DMS114 treated with DMSO at 0.1 percent for 48 hours (cell line): ENCODE results near the gene SPTLC2.

Experiments used
- DNase-seq: peaks from one replicate; lab custom pipeline; 2025; ENCODE audit not compliant: unreplicated experiment; lab: John Stamatoyannopoulos, UW

The SPTLC2 gene

DNA sequence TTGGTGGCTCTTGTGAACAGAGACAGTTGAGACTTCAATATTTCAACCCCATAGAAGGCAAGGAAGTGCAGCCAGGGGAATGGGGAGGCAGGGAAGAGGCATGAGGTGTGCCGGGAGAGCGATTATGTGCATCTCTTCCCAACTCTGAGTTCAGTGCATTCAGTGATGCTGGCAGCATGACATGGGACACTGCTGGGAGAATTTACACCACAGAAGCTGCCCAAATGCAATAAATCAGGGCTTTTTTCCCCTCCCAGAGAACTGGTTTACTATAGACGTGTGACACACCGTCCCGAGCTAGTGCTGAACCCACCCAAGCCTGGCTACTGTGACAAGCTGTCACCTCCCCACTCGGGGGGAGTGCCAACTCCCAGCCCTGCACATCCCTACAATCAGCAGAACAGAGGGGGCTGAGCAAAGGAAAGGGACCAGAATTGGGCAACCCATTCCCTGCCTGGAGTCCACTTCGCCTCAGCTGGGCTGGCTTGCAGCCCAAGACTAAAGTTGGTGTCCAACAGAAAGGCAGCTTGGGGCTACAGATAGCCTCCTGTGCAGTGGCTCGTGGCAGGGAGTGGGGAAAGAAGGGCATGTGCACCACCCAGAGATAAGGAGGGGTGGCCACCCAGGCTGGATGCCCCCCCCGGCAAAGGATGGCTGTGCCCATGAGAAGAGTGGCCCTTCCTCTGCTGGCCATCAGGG, 141.8 kb downstream of the SPTLC2 start:
- no peak for DNase-seq

DNA sequence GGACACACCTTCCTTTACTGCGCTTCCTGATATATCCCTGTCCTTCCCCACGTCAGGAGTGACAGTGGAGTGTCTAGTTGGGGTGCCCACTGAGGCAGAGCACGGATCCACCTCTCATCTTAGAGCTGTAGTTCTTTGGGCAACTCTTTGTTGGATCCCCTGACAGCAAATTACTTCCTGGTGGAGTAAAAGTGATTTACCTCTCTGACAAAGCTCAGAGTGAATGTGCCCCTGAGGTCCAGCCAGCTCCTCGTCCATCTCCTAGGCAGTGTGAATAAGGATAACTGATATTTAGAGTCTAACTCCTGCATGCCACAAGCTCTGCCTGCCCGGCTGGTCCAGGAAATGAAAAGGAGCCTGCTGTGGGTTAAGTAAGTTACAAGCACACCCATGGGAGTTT, 142.5 kb downstream of the SPTLC2 start:
- DNase-seq: no peak

DNA sequence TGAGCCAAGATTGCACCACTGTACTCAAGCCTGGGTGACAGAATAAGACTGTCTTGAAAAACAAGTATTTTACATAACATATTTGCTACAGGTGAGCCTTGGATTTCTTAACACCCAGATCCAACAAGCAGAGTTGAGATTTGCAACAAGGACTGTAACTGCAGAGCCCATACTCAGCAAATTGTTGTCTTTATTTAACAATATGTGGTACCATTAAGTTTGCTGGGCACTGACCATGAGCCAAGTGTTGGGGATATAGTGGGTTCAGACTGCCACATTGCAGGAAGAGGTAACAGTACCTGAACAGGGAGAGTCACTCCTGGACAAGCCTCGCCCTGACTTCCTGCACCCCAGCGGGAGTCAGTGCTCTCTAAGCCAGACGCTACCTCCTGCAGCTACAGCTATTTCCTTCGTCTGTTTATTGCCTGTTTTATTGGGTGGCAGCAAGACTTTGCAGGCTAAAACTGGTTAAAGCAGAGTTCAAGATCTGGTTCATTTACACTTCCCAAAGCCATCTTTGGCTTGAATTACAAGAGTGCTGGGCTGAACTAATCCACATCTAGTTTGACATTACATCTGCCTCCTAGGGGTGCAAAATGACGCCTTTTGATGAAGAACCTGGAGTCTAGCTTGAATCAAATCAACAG, 146.1 kb downstream of the SPTLC2 start:
- DNase-seq: no peak

DNA sequence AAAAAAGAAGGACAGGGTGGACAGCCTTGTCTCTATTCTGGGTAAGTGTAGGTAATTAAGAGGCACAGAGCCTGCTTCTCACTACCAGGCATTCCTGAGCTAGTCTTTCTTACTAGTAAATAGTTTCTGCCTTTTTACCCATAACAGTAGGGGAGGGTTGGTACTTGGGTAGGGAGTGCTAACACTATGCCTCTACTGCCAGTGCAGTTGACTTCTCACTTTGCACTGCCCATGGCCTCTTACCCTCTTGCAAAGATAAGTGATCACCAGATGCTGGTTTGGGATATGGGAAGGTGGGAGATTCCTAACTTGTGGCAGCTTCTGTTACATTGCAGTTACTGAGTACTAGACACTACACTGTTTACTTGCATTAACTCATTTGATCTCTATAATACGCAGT, 146.9 kb downstream of the SPTLC2 start:
- DNase-seq: no peak

DNA sequence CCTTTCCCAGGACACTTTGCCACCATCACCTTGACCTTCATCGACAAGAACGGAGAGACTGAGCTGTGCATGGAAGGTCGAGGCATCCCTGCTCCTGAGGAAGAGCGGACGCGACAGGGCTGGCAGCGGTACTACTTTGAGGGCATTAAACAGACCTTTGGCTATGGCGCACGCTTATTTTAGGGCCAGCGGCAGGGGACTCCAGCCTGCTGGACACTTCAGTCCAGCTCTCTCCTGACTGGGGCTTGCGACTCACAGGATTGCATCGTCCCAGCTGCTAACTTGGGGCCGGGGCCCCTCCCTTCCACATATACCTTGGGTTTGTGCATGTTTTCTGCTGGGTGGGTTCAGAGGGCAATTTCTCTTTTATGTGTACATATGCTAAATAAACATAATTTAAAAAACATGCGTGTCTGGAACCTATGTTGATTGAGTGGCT, 147.4 kb downstream of the SPTLC2 start:
- DNase-seq: no peak

DNA sequence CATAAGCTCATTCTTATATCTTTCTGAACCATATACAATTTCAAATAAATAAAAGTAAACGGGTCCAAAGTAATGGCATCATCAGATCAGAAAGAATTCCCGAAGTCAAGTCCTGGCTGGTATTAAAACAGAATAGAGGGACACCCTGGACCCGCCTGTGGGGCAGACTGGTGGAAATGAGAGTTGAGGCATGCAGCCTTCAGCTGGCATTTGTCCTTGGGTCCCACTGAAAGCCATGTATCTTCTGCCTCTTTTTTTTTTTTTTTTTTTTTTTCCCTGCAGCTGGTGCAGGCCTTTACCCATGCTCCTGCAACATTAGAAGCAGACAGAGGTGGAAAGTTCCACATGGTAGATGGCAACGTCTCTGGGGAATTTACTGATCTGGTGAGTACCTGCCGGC, 148.6 kb downstream of the SPTLC2 start:
- no peak for DNase-seq

DNA sequence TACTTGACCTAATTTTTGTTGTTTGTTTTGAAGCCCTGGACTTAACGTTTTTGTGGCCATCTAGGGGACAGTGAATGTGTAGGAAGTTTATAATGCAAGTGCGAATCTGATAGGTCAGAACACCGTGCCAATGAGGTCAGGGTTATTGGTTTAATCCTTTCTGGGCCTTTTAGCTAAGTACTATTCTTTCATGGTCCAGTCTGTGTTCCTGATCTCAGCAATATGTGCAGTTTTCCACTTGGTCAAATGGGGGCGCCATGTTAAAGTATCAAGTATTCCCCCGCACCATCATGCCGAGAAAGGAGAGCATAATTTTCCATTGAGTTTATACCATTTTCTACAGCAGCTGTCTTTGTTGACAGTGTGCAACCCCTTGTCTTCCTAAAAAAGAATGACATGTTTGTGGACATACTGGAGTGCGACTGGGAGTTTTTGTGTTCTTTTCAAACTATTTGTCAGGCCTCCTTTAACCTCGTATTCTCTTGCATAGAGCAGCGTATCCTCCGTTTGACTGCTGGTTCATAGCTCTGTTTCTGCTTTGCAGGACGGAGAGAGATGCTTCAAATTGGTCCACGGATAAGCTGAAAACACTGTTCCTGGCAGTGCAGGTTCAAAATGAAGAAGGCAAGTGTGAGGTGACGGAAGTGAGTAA, 157.2 kb downstream of the SPTLC2 start:
- peak; percentile 10 for DNase-seq

DNA sequence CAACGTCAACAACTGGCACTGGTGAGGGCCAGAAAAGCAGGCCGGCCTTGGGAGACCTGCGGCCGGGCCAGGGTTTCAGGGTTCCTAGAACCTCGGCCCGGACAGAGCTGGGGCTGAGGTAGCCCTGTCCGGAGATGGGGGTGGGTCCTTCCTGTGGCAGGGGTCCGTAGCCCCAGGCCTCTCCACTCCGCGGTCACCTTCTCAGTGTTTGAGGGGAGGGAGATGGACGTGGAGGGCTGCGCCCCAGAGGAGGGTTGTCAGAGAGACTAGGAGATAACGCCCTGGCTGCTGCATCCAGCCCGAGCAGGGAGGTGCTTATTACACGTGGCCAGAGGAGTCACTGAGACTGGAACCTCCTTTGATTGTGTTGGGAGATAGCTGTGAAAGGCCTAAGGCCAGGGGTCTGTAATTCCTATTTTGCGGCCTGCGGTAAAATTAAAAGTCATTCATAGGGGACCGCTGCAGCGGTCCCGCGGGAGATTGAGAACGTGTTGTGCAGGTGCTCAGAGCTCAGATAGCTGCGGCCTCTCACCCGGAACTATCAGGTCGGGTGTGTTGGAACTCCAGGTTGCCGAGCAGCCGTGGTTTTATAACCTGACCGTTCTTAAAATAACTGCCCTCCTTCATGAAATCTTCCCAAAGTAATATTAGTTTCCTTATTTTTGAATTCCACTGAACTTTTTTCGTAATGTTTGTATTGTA, 158.0 kb downstream of the SPTLC2 start:
- DNase-seq: no peak

DNA sequence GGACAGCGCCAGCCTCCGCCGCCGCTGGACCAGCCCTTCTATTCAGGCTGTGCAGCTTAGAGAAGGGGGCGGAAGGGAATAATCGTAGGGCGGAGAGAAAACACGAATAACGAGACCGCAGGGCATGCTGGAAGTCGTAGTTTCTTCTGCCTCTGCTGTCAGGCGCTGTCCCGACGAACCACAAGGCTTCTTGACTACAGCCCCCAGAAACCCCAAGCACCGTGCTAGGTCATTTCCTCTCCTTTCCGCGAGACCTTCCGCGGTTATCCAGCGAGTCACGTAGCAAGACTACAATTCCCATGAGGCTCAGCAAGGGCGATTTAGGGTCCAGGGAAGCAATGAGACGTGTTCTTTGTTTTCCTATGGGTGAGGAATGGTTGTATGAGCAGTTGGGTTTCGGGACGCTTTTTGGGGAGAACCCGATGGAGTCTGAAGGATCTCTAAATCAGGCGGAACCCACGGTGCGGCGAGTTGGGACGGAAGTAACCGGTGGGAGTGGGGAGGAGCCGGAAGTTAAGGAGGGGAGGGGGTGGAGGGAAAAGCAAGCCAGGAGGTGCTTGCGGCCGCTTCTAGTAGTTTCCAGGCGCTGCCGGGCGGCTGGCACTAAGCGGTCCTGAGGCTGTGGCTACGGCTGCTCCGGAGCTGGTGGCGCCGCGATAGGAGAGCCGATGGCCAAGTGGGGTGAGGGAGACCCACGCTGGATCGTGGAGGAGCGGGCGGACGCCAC, 158.8 kb downstream of the SPTLC2 start, which contains the start of the genes AHSA1 and VIPAS39:
AHSA1 (plus strand) TSS at position 572 of the 727 bp plus-strand sequence; CDS start at position 669, 97 bp downstream.
VIPAS39 (minus strand) TSS at position 80 of the 727 bp plus-strand sequence. CDS start 3,499 bp downstream, outside the sequence.
- peak; percentile 98 for DNase-seq

DNA sequence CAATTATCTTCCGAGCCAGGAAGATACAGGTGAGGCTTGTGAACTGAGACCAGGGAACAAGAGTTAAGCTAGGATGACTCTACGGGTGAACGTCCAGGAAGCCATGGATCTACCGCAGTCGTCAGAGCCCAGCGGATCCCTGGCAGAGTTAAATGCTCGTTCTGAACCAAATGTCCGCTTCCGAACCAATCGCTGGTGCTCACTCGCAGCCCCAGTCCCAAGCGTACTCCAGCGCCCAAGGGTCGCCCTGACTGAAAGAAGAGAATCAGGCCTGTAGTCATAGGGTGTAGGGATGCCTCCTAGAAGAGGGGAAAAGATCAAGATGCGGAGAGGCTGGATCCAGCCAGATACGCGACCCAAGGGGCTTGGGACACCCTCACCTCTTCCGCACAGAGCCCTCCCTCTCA, 159.3 kb downstream of the SPTLC2 start:
- no peak for DNase-seq
